ENCODE results near the gene PSENEN.

PSENEN gene

GRCh38 chr19:35777961-35778360, 32.5 kb downstream of the PSENEN start:
- Histone ChIP-seq H3K27me3 (ENCODE audit: control insufficient read depth, insufficient read depth, low read length) (peaks cover 9% of the 10 kb centered on the region), H3K27ac (ENCODE audit: low read depth, low read length) (no peak overlapping the region), H3K9ac (ENCODE audit: low read depth, low read length) (no peak overlapping the region), H3K9me3 (ENCODE audit: control insufficient read depth, insufficient read depth, low read length) (no peaks in the 10 kb centered on the region), H3K36me3 (ENCODE audit: control insufficient read depth, insufficient read depth, low read length) (no peaks in the 10 kb centered on the region), H3K4me1 (ENCODE audit: control insufficient read depth, insufficient read depth, low read length) (peaks cover 20% of the 10 kb centered on the region), H3K4me3 (ENCODE audit: low read depth, low read length) (no peak overlapping the region)

GRCh38 chr19:35779033-35779432, 33.6 kb downstream of the PSENEN start:
- H3K4me3 ChIP-seq (ENCODE audit: low read depth, low read length) = no peak overlapping the region
- H3K9ac ChIP-seq (ENCODE audit: low read depth, low read length) = no peak overlapping the region
- H3K9me3 ChIP-seq (ENCODE audit: control insufficient read depth, insufficient read depth, low read length) = no peaks in the 10 kb centered on the region
- H3K27me3 ChIP-seq (ENCODE audit: control insufficient read depth, insufficient read depth, low read length) = peaks cover 9% of the 10 kb centered on the region
- no peak overlapping the region for H3K27ac ChIP-seq (ENCODE audit: low read depth, low read length)
- H3K36me3 ChIP-seq (ENCODE audit: control insufficient read depth, insufficient read depth, low read length) = no peaks in the 10 kb centered on the region
- H3K4me1 ChIP-seq (ENCODE audit: control insufficient read depth, insufficient read depth, low read length) = peaks cover 20% of the 10 kb centered on the region

DNA sequence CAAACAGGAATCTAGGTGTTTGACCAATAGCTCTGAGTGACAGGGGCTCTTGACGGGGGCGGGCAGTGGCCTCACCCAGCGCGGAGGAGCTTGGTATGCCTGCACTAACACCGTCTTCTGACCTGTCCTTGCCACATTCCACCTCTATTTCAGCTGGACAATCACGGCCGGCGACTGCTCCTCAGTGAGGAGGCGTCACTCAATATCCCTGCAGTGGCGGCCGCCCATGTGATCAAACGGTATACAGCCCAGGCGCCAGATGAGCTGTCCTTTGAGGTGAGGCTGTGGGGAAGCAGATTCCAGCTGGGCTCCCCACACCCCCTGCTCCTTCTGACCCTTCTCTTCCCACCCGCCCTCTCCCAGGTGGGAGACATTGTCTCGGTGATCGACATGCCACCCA, 34.6 kb downstream of the PSENEN start:
- no peak overlapping the region for H3K27ac ChIP-seq (ENCODE audit: low read depth, low read length)

DNA sequence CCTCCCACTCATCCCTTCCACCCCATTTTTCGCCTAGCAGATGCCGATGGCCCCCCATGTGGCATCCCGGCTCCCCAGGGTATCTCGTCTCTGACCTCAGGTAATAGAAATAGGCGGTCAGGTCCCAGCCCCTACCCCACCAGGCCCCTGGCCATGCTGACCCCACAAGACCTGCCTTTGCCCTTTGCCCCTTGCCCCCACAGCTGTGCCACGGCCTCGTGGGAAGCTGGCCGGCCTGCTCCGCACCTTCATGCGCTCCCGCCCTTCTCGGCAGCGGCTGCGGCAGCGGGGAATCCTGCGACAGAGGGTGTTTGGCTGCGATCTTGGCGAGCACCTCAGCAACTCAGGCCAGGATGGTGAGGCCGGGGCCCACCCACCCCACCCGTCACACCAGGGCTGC, 35.3 kb downstream of the PSENEN start:
- H3K27me3 ChIP-seq (ENCODE audit: control insufficient read depth, insufficient read depth, low read length) = peaks cover 9% of the 10 kb centered on the region
- H3K9ac ChIP-seq (ENCODE audit: low read depth, low read length) = no peak overlapping the region
- H3K4me1 ChIP-seq (ENCODE audit: control insufficient read depth, insufficient read depth, low read length) = peaks cover 24% of the 10 kb centered on the region
- no peaks in the 10 kb centered on the region for H3K36me3 ChIP-seq (ENCODE audit: control insufficient read depth, insufficient read depth, low read length)
- H3K9me3 ChIP-seq (ENCODE audit: control insufficient read depth, insufficient read depth, low read length) = no peaks in the 10 kb centered on the region
- no peak overlapping the region for H3K4me3 ChIP-seq (ENCODE audit: low read depth, low read length)
- H3K27ac ChIP-seq (ENCODE audit: low read depth, low read length) = no peak overlapping the region

More for the DNA sequence above, 34.6 kb downstream of the PSENEN start:
- no peaks in the 10 kb centered on the region for H3K9me3 ChIP-seq (ENCODE audit: control insufficient read depth, insufficient read depth, low read length)
- peaks cover 20% of the 10 kb centered on the region for H3K4me1 ChIP-seq (ENCODE audit: control insufficient read depth, insufficient read depth, low read length)
- no peak overlapping the region for H3K4me3 ChIP-seq (ENCODE audit: low read depth, low read length)
- H3K9ac ChIP-seq (ENCODE audit: low read depth, low read length) = no peak overlapping the region
- H3K27me3 ChIP-seq (ENCODE audit: control insufficient read depth, insufficient read depth, low read length) = peaks cover 9% of the 10 kb centered on the region
- no peaks in the 10 kb centered on the region for H3K36me3 ChIP-seq (ENCODE audit: control insufficient read depth, insufficient read depth, low read length)

DNA sequence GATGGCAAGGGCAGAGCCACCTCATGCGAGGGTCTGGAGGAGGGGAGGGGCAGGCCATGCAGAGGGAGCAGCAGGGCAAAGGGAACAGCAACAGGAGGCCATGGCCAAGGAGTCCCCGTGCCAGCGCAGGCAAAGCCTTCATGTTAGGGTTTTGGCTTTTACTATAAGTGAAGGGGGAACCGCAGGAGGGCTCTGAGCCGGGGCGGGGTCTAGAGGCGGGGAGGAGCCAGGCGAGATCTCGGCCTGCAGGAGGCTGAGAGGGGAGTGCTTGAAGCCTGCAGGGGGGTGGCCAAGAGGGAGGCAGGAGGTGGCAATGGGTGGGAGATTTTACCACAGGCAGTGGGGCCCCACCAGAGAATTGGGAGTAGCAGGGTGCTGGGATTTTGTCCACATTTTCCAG, 36.2 kb downstream of the PSENEN start:
- H3K36me3 ChIP-seq (ENCODE audit: control insufficient read depth, insufficient read depth, low read length) = no peaks in the 10 kb centered on the region
- H3K27ac ChIP-seq (ENCODE audit: low read depth, low read length) = no peak overlapping the region
- H3K4me3 ChIP-seq (ENCODE audit: low read depth, low read length) = no peak overlapping the region
- H3K9ac ChIP-seq (ENCODE audit: low read depth, low read length) = no peak overlapping the region
- H3K9me3 ChIP-seq (ENCODE audit: control insufficient read depth, insufficient read depth, low read length) = no peaks in the 10 kb centered on the region
- H3K4me1 ChIP-seq (ENCODE audit: control insufficient read depth, insufficient read depth, low read length) = peaks cover 19% of the 10 kb centered on the region
- H3K27me3 ChIP-seq (ENCODE audit: control insufficient read depth, insufficient read depth, low read length) = peaks cover 5% of the 10 kb centered on the region

GRCh38 chr19:35782589-35782988, 37.1 kb downstream of the PSENEN start:
- peaks cover 11% of the 10 kb centered on the region for H3K4me1 ChIP-seq (ENCODE audit: control insufficient read depth, insufficient read depth, low read length)
- H3K9me3 ChIP-seq (ENCODE audit: control insufficient read depth, insufficient read depth, low read length) = no peaks in the 10 kb centered on the region
- no peaks in the 10 kb centered on the region for H3K36me3 ChIP-seq (ENCODE audit: control insufficient read depth, insufficient read depth, low read length)
- no peak overlapping the region for H3K27ac ChIP-seq (ENCODE audit: low read depth, low read length)
- H3K27me3 ChIP-seq (ENCODE audit: control insufficient read depth, insufficient read depth, low read length) = no peaks in the 10 kb centered on the region; the same call in 1 of the 2 replicates
- H3K9ac ChIP-seq (ENCODE audit: low read depth, low read length) = no peak overlapping the region
- H3K4me3 ChIP-seq (ENCODE audit: low read depth, low read length) = no peak overlapping the region

GRCh38 chr19:35783469-35784434, 38.3 kb downstream of the PSENEN start:
- H3K9me3 ChIP-seq (ENCODE audit: control insufficient read depth, insufficient read depth, low read length) = no peaks in the 10 kb centered on the region
- no peak overlapping the region for H3K27ac ChIP-seq (ENCODE audit: low read depth, low read length)
- no peak overlapping the region for H3K9ac ChIP-seq (ENCODE audit: low read depth, low read length)
- H3K36me3 ChIP-seq (ENCODE audit: control insufficient read depth, insufficient read depth, low read length) = no peaks in the 10 kb centered on the region
- no peaks in the 10 kb centered on the region for H3K27me3 ChIP-seq (ENCODE audit: control insufficient read depth, insufficient read depth, low read length)
- peak overlapping the region; percentile 58 for H3K4me3 ChIP-seq (ENCODE audit: low read depth, low read length)
- peaks cover 8% of the 10 kb centered on the region; the same call in 1 of the 2 replicates for H3K4me1 ChIP-seq (ENCODE audit: control insufficient read depth, insufficient read depth, low read length)

DNA sequence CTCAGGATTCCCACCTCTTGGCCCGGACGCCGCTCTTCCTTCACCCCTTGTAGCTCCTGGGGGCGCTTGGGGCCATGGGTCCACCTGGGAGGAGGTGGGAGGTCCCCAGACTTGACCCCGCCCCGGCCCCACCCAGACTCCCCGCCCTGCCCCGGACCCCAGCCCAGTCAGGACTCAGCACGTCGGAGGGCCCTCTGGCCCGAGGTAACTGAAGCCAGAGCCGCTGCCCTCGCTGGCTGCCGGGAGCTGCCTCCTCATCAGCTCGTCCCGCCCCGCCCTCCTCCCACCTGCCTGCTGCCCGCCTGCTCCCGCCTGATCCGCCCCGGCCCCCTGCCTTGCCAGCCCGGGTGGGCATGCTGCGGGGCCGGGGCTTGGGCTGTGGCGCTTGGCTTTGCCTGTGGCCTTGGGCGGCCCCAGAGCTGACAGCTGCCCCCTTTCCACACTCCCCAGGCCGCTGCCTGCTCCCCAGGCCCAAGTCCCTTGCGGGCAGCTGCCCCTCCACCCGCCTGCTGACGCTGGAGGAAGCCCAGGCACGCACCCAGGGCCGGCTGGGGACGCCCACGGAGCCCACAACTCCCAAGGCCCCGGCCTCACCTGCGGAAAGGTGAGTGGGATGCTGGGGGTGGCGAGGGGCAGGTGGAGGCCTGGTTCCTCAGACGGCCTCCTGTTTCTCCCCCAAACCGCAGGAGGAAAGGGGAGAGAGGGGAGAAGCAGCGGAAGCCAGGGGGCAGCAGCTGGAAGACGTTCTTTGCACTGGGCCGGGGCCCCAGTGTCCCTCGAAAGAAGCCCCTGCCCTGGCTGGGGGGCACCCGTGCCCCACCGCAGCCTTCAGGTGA, 39.3 kb downstream of the PSENEN start:
- peak overlapping the region; percentile 69 for H3K4me3 ChIP-seq (ENCODE audit: low read depth, low read length)
- no peaks in the 10 kb centered on the region for H3K27me3 ChIP-seq (ENCODE audit: control insufficient read depth, insufficient read depth, low read length)
- H3K4me1 ChIP-seq (ENCODE audit: control insufficient read depth, insufficient read depth, low read length) = peaks cover 8% of the 10 kb centered on the region; the same call in 1 of the 2 replicates
- H3K9ac ChIP-seq (ENCODE audit: low read depth, low read length) = peak overlapping the region; percentile 11; the same call in 1 of the 2 replicates
- H3K9me3 ChIP-seq (ENCODE audit: control insufficient read depth, insufficient read depth, low read length) = no peaks in the 10 kb centered on the region
- H3K36me3 ChIP-seq (ENCODE audit: control insufficient read depth, insufficient read depth, low read length) = no peaks in the 10 kb centered on the region
- no peak overlapping the region for H3K27ac ChIP-seq (ENCODE audit: low read depth, low read length)

DNA sequence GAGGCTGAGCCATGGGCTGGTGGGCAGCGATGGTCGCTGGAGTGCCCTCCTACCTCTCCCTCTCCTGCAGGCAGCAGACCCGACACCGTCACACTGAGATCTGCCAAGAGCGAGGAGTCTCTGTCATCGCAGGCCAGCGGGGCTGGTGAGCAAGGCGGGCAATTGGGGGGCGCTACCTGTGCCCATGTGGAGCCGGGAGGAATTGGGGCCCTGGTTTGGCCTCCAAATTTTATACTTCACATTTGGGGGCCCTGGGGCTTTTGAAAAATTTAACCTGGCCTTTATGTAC, 39.8 kb downstream of the PSENEN start:
- H3K27me3 ChIP-seq (ENCODE audit: control insufficient read depth, insufficient read depth, low read length) = no peaks in the 10 kb centered on the region
- no peak overlapping the region for H3K9ac ChIP-seq (ENCODE audit: low read depth, low read length)
- H3K4me3 ChIP-seq (ENCODE audit: low read depth, low read length) = peak overlapping the region; percentile 69
- no peaks in the 10 kb centered on the region for H3K36me3 ChIP-seq (ENCODE audit: control insufficient read depth, insufficient read depth, low read length)
- H3K27ac ChIP-seq (ENCODE audit: low read depth, low read length) = no peak overlapping the region
- peaks cover 8% of the 10 kb centered on the region; the same call in 1 of the 2 replicates for H3K4me1 ChIP-seq (ENCODE audit: control insufficient read depth, insufficient read depth, low read length)
- H3K9me3 ChIP-seq (ENCODE audit: control insufficient read depth, insufficient read depth, low read length) = no peaks in the 10 kb centered on the region

GRCh38 chr19:35786299-35787160, 41.1 kb downstream of the PSENEN start:
- H3K4me1 ChIP-seq (ENCODE audit: control insufficient read depth, insufficient read depth, low read length) = peaks cover 5% of the 10 kb centered on the region; the same call in 1 of the 2 replicates
- no peak overlapping the region for H3K4me3 ChIP-seq (ENCODE audit: low read depth, low read length)

More at GRCh38 chr19:35786299-35787160, 41.1 kb downstream of the PSENEN start:
- Histone ChIP-seq H3K27me3 (ENCODE audit: control insufficient read depth, insufficient read depth, low read length) (no peaks in the 10 kb centered on the region), H3K36me3 (ENCODE audit: control insufficient read depth, insufficient read depth, low read length) (no peaks in the 10 kb centered on the region), H3K9me3 (ENCODE audit: control insufficient read depth, insufficient read depth, low read length) (no peaks in the 10 kb centered on the region), H3K9ac (ENCODE audit: low read depth, low read length) (no peak overlapping the region), H3K27ac (ENCODE audit: low read depth, low read length) (no peak overlapping the region)
